MCF 10A (cell line): ENCODE measurements around the gene DND1. TPM values are rescaled to one million over a fixed set of nuclear protein-coding genes. Genes with fewer than 3 reads are reported as not detected.
A peak's percentile ranks its signal among the peaks of the same experiment; 100 is the strongest.

Experiments
- BruUV-seq: library from RNA; stranded (reverse); fragments of 400-500 nt; replicated peaks from 2 replicates; lab custom pipeline; 2021; lab: Mats Ljungman, UMichigan
- CTCF ChIA-PET: fragments of 300-600 bp; sonication (Branson Sonifier 250); formaldehyde crosslinking; extraction: SDS; loops from one replicate; lab custom pipeline; 2021; ENCODE audit warnings: antibody characterized with exemption, inconsistent platforms; lab: Yijun Ruan, JAX
- POLR2A ChIA-PET: fragments of 300-600, 350-650 bp; sonication (Branson Sonifier 250); formaldehyde crosslinking; extraction: SDS; loops from one replicate; lab custom pipeline; 2020; ENCODE audit warnings: antibody characterized with exemption, inconsistent platforms; lab: Yijun Ruan, JAX
- DNase-seq: peaks from one replicate; pipeline ENCODE4 v3.0.0-alpha.2; 2018; ENCODE audit not compliant: unreplicated experiment
- H3K27ac Mint-ChIP-seq: one replicate; pipeline ENCODE4 v1.8.0; 2022; ENCODE audit warnings: mild to moderate bottlenecking, low read depth, mixed read lengths; ENCODE audit not compliant: unreplicated experiment
- H3K27me3 Mint-ChIP-seq: one replicate; pipeline ENCODE4 v1.8.0; 2022; ENCODE audit warnings: mixed read lengths; ENCODE audit not compliant: insufficient read depth, unreplicated experiment
- H3K36me3 Mint-ChIP-seq: one replicate; pipeline ENCODE4 v1.8.0; 2022; ENCODE audit warnings: mild to moderate bottlenecking, moderate library complexity, mixed read lengths; ENCODE audit not compliant: insufficient read depth, unreplicated experiment
- H3K4me1 Mint-ChIP-seq: one replicate; pipeline ENCODE4 v1.8.0; 2022; ENCODE audit warnings: mixed read lengths; ENCODE audit not compliant: insufficient read depth, unreplicated experiment
- H3K4me3 Mint-ChIP-seq: one replicate; pipeline ENCODE4 v1.8.0; 2022; ENCODE audit warnings: mild to moderate bottlenecking, moderate library complexity, mixed read lengths; ENCODE audit not compliant: unreplicated experiment
- H3K9me3 Mint-ChIP-seq: one replicate; pipeline ENCODE4 v1.8.0; 2022; ENCODE audit warnings: mixed read lengths; ENCODE audit not compliant: unreplicated experiment
- CTCF ChIP-seq: fragments of 200-600 bp; IDR thresholded peaks from one replicate; pipeline ENCODE4 v1.8.0; 2022; ENCODE audit warnings: antibody characterized with exemption, mild to moderate bottlenecking; ENCODE audit not compliant: unreplicated experiment
- intact Hi-C: fragments of 100-400 bp; cut with micrococcal nuclease; formaldehyde crosslinking; loops from 2 replicates; pipeline ENCODE4 v1.14.1; 2022
- total RNA-seq: library from RNA; stranded (reverse); gene quantifications from 2 replicates; pipeline ENCODE4 v1.2.3, GENCODE V29; 2022

DND1 gene
- total RNA-seq, 1 experiment from 2014 or later, result 4.3 TPM

- ChIA-PET POLR2A (interaction anchor here (0.9 to 11.2 kb wide), 8 partner anchors 14 to 232 kb away, joined by 3 to 143 read pairs (median 4); partner anchors contain the start of genes ANKHD1, APBB3, EIF4EBP3 and IK), CTCF (interaction anchor here (1.1 to 4.0 kb wide), 6 partner anchors 43 to 267 kb away, joined by 3 to 41 read pairs (median 5); partner anchors contain the start of gene EIF4EBP3)
- no peaks in the 10 kb centered on the region for H3K9me3 Mint-ChIP-seq
- no peak for TF ChIP-seq CTCF
- H3K27me3 Mint-ChIP-seq, result no peaks in the 10 kb centered on the region
- intact Hi-C loops, result no loop called here
- H3K4me1 Mint-ChIP-seq, result peaks cover 30% of the 10 kb centered on the region
- no peak overlapping the region for H3K27ac Mint-ChIP-seq
- no TSS peak for BruUV-seq
- no peak for DNase-seq
- H3K36me3 Mint-ChIP-seq, result peaks cover 1% of the 10 kb centered on the region
- peak overlapping the region; percentile 68 for H3K4me3 Mint-ChIP-seq
Observed at GRCh38 chr5:140633501-140633900, 39.9 kb downstream of the DND1 start.

- peaks cover 30% of the 10 kb centered on the region for H3K4me1 Mint-ChIP-seq
- no TSS peak for BruUV-seq
- peak; percentile 99 for DNase-seq
- H3K4me3 Mint-ChIP-seq, result peak within 1 kb of the TSS; percentile 68
- H3K9me3 Mint-ChIP-seq, result peaks cover 4% of the 10 kb centered on the region
- ChIA-PET POLR2A (interaction anchor here (0.6 to 11.2 kb wide), 14 partner anchors 10 to 975 kb away, joined by 3 to 143 read pairs (median 4); partner anchors contain the start of genes ANKHD1, APBB3, EIF4EBP3 and IK), CTCF (interaction anchor here (0.6 to 4.0 kb wide), 9 partner anchors 43 to 1141 kb away, joined by 3 to 41 read pairs (median 4); partner anchors contain the start of gene EIF4EBP3)
- TF ChIP-seq CTCF, result peak; percentile 18
- no peak within 1 kb of the TSS for H3K27ac Mint-ChIP-seq
- peaks cover 6% of the 10 kb centered on the region for H3K36me3 Mint-ChIP-seq
- H3K27me3 Mint-ChIP-seq, result no peaks in the 10 kb centered on the region
- intact Hi-C loops, result no loop called here
Observed at GRCh38 chr5:140633021-140633471, 40.3 kb downstream of the DND1 start, which contains the start of gene CD14. CD14 (minus strand) TSS chr5:140633175; CDS start chr5:140633071, 104 bp downstream.

- DNase-seq, result peak; percentile 85
- Mint-ChIP-seq H3K36me3 (peaks cover 8% of the 10 kb centered on the region), H3K27ac (no peak overlapping the region), H3K9me3 (peaks cover 8% of the 10 kb centered on the region), H3K4me1 (peaks cover 30% of the 10 kb centered on the region), H3K4me3 (peak overlapping the region; percentile 68), H3K27me3 (no peaks in the 10 kb centered on the region)
- intact Hi-C loops, result no loop called here
- ChIA-PET CTCF (interaction anchor here (0.5 to 1.6 kb wide), 10 partner anchors 42 to 1141 kb away, joined by 3 to 7 read pairs (median 3); partner anchors contain the start of gene EIF4EBP3), POLR2A (interaction anchor here (0.6 to 11.2 kb wide), 14 partner anchors 9 to 974 kb away, joined by 3 to 143 read pairs (median 4); partner anchors contain the start of genes ANKHD1, APBB3, EIF4EBP3 and IK)
- no peak for TF ChIP-seq CTCF
- BruUV-seq, result no TSS peak
Observed at GRCh38 chr5:140632366-140633020, 40.9 kb downstream of the DND1 start.
